OCI-LY3 (cell line): ENCODE data around the gene KIF3A.

Experiments used
- H2AFZ ChIP-seq: fragments of 200-600, 300-600 bp; shearing (Covaris generic); 2 replicates; pipeline ENCODE4 v1.6.0; 2014; ENCODE audit warnings: antibody characterized with exemption, low read depth, low read length
- H3K27ac ChIP-seq: fragments of 200-600, 300-600 bp; sonication (generic); 2 replicates; pipeline ENCODE4 v1.5.1; 2014; ENCODE audit warnings: mild to moderate bottlenecking, low read length, moderate library complexity, mixed read lengths
- H3K27me3 ChIP-seq: fragments of 200-600, 300-600 bp; sonication (generic); 2 replicates; pipeline ENCODE4 v1.6.1; 2014; ENCODE audit warnings: low read depth, low read length, mixed read lengths
- H3K36me3 ChIP-seq: fragments of 200-600, 300-600 bp; sonication (generic); replicated peaks from 2 replicates; pipeline ENCODE3; 2014; ENCODE audit warnings: low read depth, low read length, mixed read lengths
- H3K4me1 ChIP-seq: fragments of 300-600, 200-600 bp; sonication (generic); 2 replicates; pipeline ENCODE4 v1.6.1; 2014; ENCODE audit warnings: low read length, mixed read lengths
- H3K4me2 ChIP-seq: fragments of 200-600, 300-600 bp; sonication (generic); 2 replicates; pipeline ENCODE4 v1.6.1; 2014; ENCODE audit warnings: low read length, mixed read lengths
- H3K4me3 ChIP-seq: fragments of 300-600, 200-600 bp; sonication (generic); 2 replicates; pipeline ENCODE4 v1.5.1; 2014; ENCODE audit warnings: antibody characterized with exemption, mild to moderate bottlenecking, low read length, moderate library complexity
- H3K79me2 ChIP-seq: fragments of 300-600, 200-600 bp; shearing (Covaris generic); 2 replicates; pipeline ENCODE4 v1.6.1; 2014; ENCODE audit warnings: mild to moderate bottlenecking, low read length, mixed read lengths
- H3K9ac ChIP-seq: fragments of 300-600, 200-600 bp; shearing (Covaris generic); 2 replicates; pipeline ENCODE4 v1.6.0; 2014; ENCODE audit warnings: mild to moderate bottlenecking, low read length, moderate library complexity
- H3K9me3 ChIP-seq: fragments of 200-600, 300-600 bp; shearing (Covaris generic); 2 replicates; pipeline ENCODE4 v1.6.1; 2014; ENCODE audit warnings: low read length, mixed read lengths; ENCODE audit not compliant: insufficient read depth
- H4K20me1 ChIP-seq: fragments of 200-600, 300-600 bp; sonication (generic); 2 replicates; pipeline ENCODE4 v1.6.1; 2016; ENCODE audit warnings: low read length, mixed read lengths; ENCODE audit not compliant: insufficient read depth
- EZH2phosphoT487 ChIP-seq: fragments of 200-600 bp; shearing (Covaris generic); IDR thresholded peaks from 2 replicates; pipeline ENCODE4 v1.6.1; 2018; ENCODE audit warnings: antibody characterized with exemption, mixed run types, low read depth
- TF ChIP-seq, protein P1 (sequence below): fragments of 200-600, 300-600 bp; sonication (generic); IDR thresholded peaks from 2 replicates; pipeline ENCODE4 v1.5.1; 2014; ENCODE audit warnings: antibody characterized with exemption, low read length, low read depth

KIF3A gene

GRCh38 chr5:132760601-132761317 is 23.4 kb upstream of the KIF3A start:
- H3K9me3 ChIP-seq, result no peaks in the 10 kb centered on the region
- no peaks in the 10 kb centered on the region for H3K79me2 ChIP-seq
- no peaks in the 10 kb centered on the region for H4K20me1 ChIP-seq
- H3K4me2 ChIP-seq, result no peak overlapping the region
- H3K4me1 ChIP-seq, result no peaks in the 10 kb centered on the region
- no peaks in the 10 kb centered on the region for H3K27me3 ChIP-seq
- H2AFZ ChIP-seq, result no peak overlapping the region
- H3K9ac ChIP-seq, result no peak overlapping the region
- TF ChIP-seq, protein P1, sequence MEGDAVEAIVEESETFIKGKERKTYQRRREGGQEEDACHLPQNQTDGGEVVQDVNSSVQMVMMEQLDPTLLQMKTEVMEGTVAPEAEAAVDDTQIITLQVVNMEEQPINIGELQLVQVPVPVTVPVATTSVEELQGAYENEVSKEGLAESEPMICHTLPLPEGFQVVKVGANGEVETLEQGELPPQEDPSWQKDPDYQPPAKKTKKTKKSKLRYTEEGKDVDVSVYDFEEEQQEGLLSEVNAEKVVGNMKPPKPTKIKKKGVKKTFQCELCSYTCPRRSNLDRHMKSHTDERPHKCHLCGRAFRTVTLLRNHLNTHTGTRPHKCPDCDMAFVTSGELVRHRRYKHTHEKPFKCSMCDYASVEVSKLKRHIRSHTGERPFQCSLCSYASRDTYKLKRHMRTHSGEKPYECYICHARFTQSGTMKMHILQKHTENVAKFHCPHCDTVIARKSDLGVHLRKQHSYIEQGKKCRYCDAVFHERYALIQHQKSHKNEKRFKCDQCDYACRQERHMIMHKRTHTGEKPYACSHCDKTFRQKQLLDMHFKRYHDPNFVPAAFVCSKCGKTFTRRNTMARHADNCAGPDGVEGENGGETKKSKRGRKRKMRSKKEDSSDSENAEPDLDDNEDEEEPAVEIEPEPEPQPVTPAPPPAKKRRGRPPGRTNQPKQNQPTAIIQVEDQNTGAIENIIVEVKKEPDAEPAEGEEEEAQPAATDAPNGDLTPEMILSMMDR, result no peak
- no peak for TF ChIP-seq EZH2phosphoT487
- H3K4me3 ChIP-seq, result no peak overlapping the region
- peaks cover 2% of the 10 kb centered on the region for H3K36me3 ChIP-seq
- no peak overlapping the region for H3K27ac ChIP-seq

GRCh38 chr5:132760049-132760420 is 22.7 kb upstream of the KIF3A start:
- H4K20me1 ChIP-seq, result no peaks in the 10 kb centered on the region
- H2AFZ ChIP-seq, result no peak overlapping the region
- H3K4me3 ChIP-seq, result no peak overlapping the region
- H3K27me3 ChIP-seq, result no peaks in the 10 kb centered on the region
- H3K4me2 ChIP-seq, result no peak overlapping the region
- TF ChIP-seq EZH2phosphoT487, result no peak
- TF ChIP-seq, protein P1, result no peak
- H3K79me2 ChIP-seq, result no peaks in the 10 kb centered on the region
- no peak overlapping the region for H3K27ac ChIP-seq
- no peak overlapping the region for H3K9ac ChIP-seq
- peaks cover 2% of the 10 kb centered on the region for H3K36me3 ChIP-seq
- no peaks in the 10 kb centered on the region for H3K4me1 ChIP-seq
- H3K9me3 ChIP-seq, result no peaks in the 10 kb centered on the region

DNA sequence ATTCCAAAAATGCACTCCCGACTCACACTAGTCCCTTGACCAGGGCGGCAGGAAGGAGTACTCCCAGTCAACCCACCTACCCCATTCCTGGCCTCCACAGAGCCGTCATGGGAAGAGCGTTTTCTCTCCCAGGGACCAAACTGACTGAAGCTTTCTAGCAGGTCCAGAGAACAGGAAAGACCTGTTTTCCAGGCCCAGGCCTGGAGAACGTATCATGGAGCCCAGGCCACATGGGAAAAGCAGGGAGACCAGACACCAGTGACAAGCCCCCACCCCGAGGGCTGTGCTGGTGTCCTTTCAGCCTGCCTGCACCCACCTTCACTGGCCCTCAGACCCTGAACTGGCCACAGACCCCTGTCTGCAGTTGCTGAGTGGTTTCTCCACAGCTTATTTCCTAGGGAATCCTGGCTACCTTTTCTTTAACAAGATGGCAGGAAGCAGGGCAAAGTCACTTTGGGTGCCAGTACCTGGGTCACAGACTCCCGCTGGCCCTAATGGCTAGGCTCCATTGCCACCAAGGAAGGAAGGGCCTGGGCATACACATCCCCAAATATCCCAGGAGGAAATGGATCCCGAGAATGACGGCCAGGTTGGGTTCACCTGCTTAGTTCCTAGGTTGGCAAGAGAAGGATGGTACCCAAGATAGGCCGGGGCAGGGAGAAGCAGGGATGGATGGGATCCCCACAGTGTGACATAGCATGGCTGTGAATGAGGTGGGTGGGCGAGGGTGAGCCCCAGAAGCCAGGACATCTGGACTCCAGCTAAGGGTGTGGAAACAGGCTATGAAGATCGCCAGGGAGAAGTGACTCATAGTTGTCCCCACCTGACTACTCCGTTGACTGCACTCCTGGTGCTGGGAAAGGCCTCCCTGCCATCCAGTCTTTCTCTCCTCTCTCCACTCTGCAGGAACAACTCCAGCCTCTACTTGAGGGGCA is 22.0 kb upstream of the KIF3A start:
- Histone ChIP-seq H2AFZ (no peak overlapping the region), H3K27ac (no peak overlapping the region), H4K20me1 (no peaks in the 10 kb centered on the region), H3K79me2 (no peaks in the 10 kb centered on the region), H3K27me3 (no peaks in the 10 kb centered on the region), H3K9me3 (no peaks in the 10 kb centered on the region), H3K36me3 (peaks cover 2% of the 10 kb centered on the region), H3K4me2 (no peak overlapping the region), H3K4me1 (no peaks in the 10 kb centered on the region), H3K4me3 (no peak overlapping the region), H3K9ac (no peak overlapping the region)
- no peak for TF ChIP-seq EZH2phosphoT487

- H4K20me1 ChIP-seq, result no peaks in the 10 kb centered on the region
- no peak overlapping the region for H2AFZ ChIP-seq
- TF ChIP-seq, protein P1, result no peak
- TF ChIP-seq EZH2phosphoT487, result no peak
- no peaks in the 10 kb centered on the region for H3K4me1 ChIP-seq
- no peak overlapping the region for H3K4me3 ChIP-seq
- no peak overlapping the region for H3K27ac ChIP-seq
- H3K9ac ChIP-seq, result no peak overlapping the region
- H3K9me3 ChIP-seq, result no peaks in the 10 kb centered on the region
- no peaks in the 10 kb centered on the region for H3K27me3 ChIP-seq
- no peaks in the 10 kb centered on the region for H3K79me2 ChIP-seq
- H3K4me2 ChIP-seq, result no peak overlapping the region
- peaks cover 2% of the 10 kb centered on the region for H3K36me3 ChIP-seq
Measured at GRCh38 chr5:132758451-132758850, 21.1 kb upstream of the KIF3A start.
